Mesendoderm (in vitro differentiated cells): Measurements from ENCODE around the gene MPG.
"Not testable (repeated sequence)": the region's sequence is repeated elsewhere in the genome, so short reads cannot be mapped to it uniquely, and the experiment has no call there.

Experiments
- DNase-seq: peaks from one replicate; pipeline ENCODE4 v3.0.0; 2013
- H2AK5ac ChIP-seq: 2 replicates; pipeline ENCODE4 v1.6.1; 2013; ENCODE audit warnings: low read length, inconsistent platforms
- H2BK120ac ChIP-seq: 2 replicates; pipeline ENCODE4 v1.6.1; 2013; ENCODE audit warnings: low read depth, mild to moderate bottlenecking, low read length, moderate library complexity, mixed read lengths
- H2BK15ac ChIP-seq: replicated peaks from 2 replicates; pipeline ENCODE4 v1.6.1; 2013; ENCODE audit warnings: low read depth, mild to moderate bottlenecking, moderate library complexity
- H2BK5ac ChIP-seq: 2 replicates; pipeline ENCODE4 v1.6.1; 2013; ENCODE audit warnings: low read length, inconsistent platforms
- H3K18ac ChIP-seq: 2 replicates; pipeline ENCODE4 v1.6.1; 2013; ENCODE audit warnings: mild to moderate bottlenecking, low read length, mixed read lengths
- H3K23ac ChIP-seq: one replicate; pipeline ENCODE4 v1.6.1; 2013; ENCODE audit warnings: low read length
- H3K27ac ChIP-seq: 2 replicates; pipeline ENCODE4 v1.5.1; 2013; ENCODE audit warnings: low read depth, mild to moderate bottlenecking, inconsistent platforms, low read length, moderate library complexity
- H3K27me3 ChIP-seq: 2 replicates; pipeline ENCODE4 v1.6.1; 2013; ENCODE audit warnings: low read length, control low read depth, mild to moderate bottlenecking, inconsistent platforms; ENCODE audit not compliant: insufficient read depth, poor library complexity
- H3K36me3 ChIP-seq: 2 replicates; pipeline ENCODE4 v1.6.1; 2013; ENCODE audit warnings: low read length, inconsistent platforms; ENCODE audit not compliant: control insufficient read depth, insufficient read depth
- H3K4ac ChIP-seq: one replicate; pipeline ENCODE4 v1.6.1; 2013; ENCODE audit warnings: low read depth, mild to moderate bottlenecking, low read length, moderate library complexity
- H3K4me1 ChIP-seq: 2 replicates; pipeline ENCODE4 v1.6.1; 2013; ENCODE audit warnings: low read depth, low read length, inconsistent platforms; ENCODE audit not compliant: control insufficient read depth
- H3K4me2 ChIP-seq: 2 replicates; pipeline ENCODE4 v1.6.1; 2013; ENCODE audit warnings: low read length
- H3K4me3 ChIP-seq: 2 replicates; pipeline ENCODE4 v1.5.1; 2013; ENCODE audit warnings: mild to moderate bottlenecking, low read length
- H3K56ac ChIP-seq: one replicate; pipeline ENCODE4 v1.6.1; 2013; ENCODE audit warnings: low read length
- H3K79me1 ChIP-seq: 2 replicates; pipeline ENCODE4 v1.6.1; 2013; ENCODE audit warnings: low read length, inconsistent platforms
- H3K79me2 ChIP-seq: 2 replicates; pipeline ENCODE4 v1.6.1; 2013; ENCODE audit warnings: mild to moderate bottlenecking, low read length; ENCODE audit not compliant: control insufficient read depth, insufficient read depth
- H3K9ac ChIP-seq: 2 replicates; pipeline ENCODE4 v1.6.1; 2013; ENCODE audit warnings: low read length, inconsistent platforms
- H4K5ac ChIP-seq: one replicate; pipeline ENCODE4 v1.6.1; 2013; ENCODE audit warnings: low read length
- H4K8ac ChIP-seq: one replicate; pipeline ENCODE4 v1.6.1; 2013; ENCODE audit warnings: low read depth, mild to moderate bottlenecking, control low read depth, low read length, moderate library complexity
- WGBS: extraction: QIAGEN DNeasy Blood & Tissue Kit; methylation state at CpG from one replicate; pipeline ENCODE4 v1.1.7; 2013; ENCODE audit warnings: low lambda C conversion rate, missing lambda C conversion rate; ENCODE audit not compliant: insufficient coverage; ENCODE audit errors: extremely low coverage; 5-methylcytosine and 5-hydroxymethylcytosine counted together

The MPG gene

DNA sequence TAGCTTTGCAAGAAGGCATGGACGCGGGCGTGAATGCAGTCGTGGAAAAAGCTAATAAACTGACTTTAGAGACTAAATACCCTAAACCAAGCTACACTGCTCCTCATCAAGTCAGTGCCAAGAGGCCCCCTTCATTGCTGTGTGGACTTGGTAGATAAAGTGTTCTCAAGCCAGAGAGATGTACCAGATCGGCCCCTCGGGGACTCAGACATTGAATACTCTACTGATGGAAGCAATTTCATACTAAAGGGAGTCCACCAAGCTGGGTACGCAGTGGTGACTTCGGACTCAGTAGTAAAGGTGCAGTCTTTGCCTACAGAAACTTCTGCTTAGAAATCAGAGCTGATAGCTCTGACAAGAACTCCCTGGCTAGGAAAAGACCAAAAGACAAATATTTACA lies 33.4 kb upstream of the MPG start:
- H3K27ac ChIP-seq, result no peak overlapping the region
- no peak overlapping the region for H2AK5ac ChIP-seq
- H4K8ac ChIP-seq, result no peak overlapping the region
- no peak overlapping the region for H3K56ac ChIP-seq
- H3K36me3 ChIP-seq, result peaks cover 15% of the 10 kb centered on the region
- H3K23ac ChIP-seq, result no peak overlapping the region
- no peak overlapping the region for H3K4ac ChIP-seq
- H3K4me1 ChIP-seq, result no peaks in the 10 kb centered on the region
- H3K27me3 ChIP-seq, result no peaks in the 10 kb centered on the region
- peaks cover 6% of the 10 kb centered on the region for H3K79me1 ChIP-seq
- no peak overlapping the region for H3K18ac ChIP-seq
- DNase-seq, result no peak
- no peak overlapping the region for H2BK120ac ChIP-seq
- H3K9ac ChIP-seq, result no peak overlapping the region
- H4K5ac ChIP-seq, result no peak overlapping the region
- H3K4me3 ChIP-seq, result no peak overlapping the region
- no peak overlapping the region for H2BK5ac ChIP-seq
- H3K4me2 ChIP-seq, result no peak overlapping the region
- no peak overlapping the region for H2BK15ac ChIP-seq
- WGBS, result no CpG with 5 or more reads among the region's 8 CpGs
- H3K79me2 ChIP-seq, result no peaks in the 10 kb centered on the region

DNA sequence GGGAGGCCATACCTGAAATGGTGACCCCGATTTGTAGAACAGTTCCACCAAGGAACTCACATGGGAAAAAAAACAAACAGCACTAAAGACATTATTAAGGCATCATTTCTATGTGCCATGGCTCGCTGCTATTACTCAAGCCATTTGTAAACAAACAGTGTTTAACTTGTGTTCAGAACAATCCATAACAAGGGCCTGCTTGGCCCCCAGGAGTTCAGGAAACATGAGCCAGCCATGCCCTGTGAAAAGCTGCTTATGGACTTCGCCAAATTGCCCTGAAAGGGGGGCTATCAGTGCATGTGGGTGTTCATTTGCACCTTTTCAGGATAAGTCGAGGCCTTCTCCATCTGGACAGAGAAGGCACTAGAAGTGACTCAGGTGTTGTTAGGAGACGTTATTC lies 32.6 kb upstream of the MPG start:
- no peaks in the 10 kb centered on the region for H3K27me3 ChIP-seq
- no peak overlapping the region for H2AK5ac ChIP-seq

GRCh38 chr16:46510-46909 lies 31.5 kb upstream of the MPG start:
- not testable (repeated sequence) for H3K23ac ChIP-seq, H3K4me2 ChIP-seq, H4K8ac ChIP-seq, H3K18ac ChIP-seq, H3K56ac ChIP-seq, H3K4me1 ChIP-seq, H3K79me2 ChIP-seq, H2BK15ac ChIP-seq, H4K5ac ChIP-seq, H3K4me3 ChIP-seq, H3K27ac ChIP-seq, H2AK5ac ChIP-seq, H3K4ac ChIP-seq, H3K27me3 ChIP-seq, H3K9ac ChIP-seq, H2BK5ac ChIP-seq, H2BK120ac ChIP-seq, H3K79me1 ChIP-seq, DNase-seq
- WGBS, result no CpG with 5 or more reads among the region's 7 CpGs
- peaks cover 17% of the 10 kb centered on the region for H3K36me3 ChIP-seq

More for the DNA sequence above, 32.6 kb upstream of the MPG start:
- Histone ChIP-seq H3K18ac (no peak overlapping the region), H3K36me3 (peaks cover 15% of the 10 kb centered on the region), H2BK5ac (no peak overlapping the region), H3K27ac (no peak overlapping the region), H3K9ac (no peak overlapping the region), H3K79me1 (peaks cover 6% of the 10 kb centered on the region), H3K4me1 (no peaks in the 10 kb centered on the region), H3K56ac (no peak overlapping the region), H3K4me2 (no peak overlapping the region), H3K79me2 (no peaks in the 10 kb centered on the region), H3K23ac (no peak overlapping the region), H4K5ac (no peak overlapping the region), H2BK120ac (no peak overlapping the region), H4K8ac (no peak overlapping the region), H2BK15ac (no peak overlapping the region), H3K4ac (no peak overlapping the region), H3K4me3 (no peak overlapping the region)
- no CpG with 5 or more reads among the region's 5 CpGs for WGBS
- DNase-seq, result no peak

GRCh38 chr16:47234-47633 lies 30.8 kb upstream of the MPG start:
- Histone ChIP-seq H3K36me3 (peaks cover 17% of the 10 kb centered on the region), H4K8ac (no peak overlapping the region), H3K23ac (no peak overlapping the region), H3K4me2 (no peak overlapping the region), H3K79me1 (peaks cover 8% of the 10 kb centered on the region), H3K27me3 (no peaks in the 10 kb centered on the region), H2BK5ac (no peak overlapping the region), H3K9ac (no peak overlapping the region), H3K79me2 (peaks cover 11% of the 10 kb centered on the region), H2BK15ac (no peak overlapping the region), H3K56ac (no peak overlapping the region), H2BK120ac (no peak overlapping the region), H3K4ac (no peak overlapping the region), H3K18ac (no peak overlapping the region), H3K4me3 (no peak overlapping the region), H4K5ac (no peak overlapping the region), H3K4me1 (peaks cover 2% of the 10 kb centered on the region), H3K27ac (no peak overlapping the region), H2AK5ac (no peak overlapping the region)
- no peak for DNase-seq
- WGBS, result no CpG with 5 or more reads among the region's 7 CpGs

DNA sequence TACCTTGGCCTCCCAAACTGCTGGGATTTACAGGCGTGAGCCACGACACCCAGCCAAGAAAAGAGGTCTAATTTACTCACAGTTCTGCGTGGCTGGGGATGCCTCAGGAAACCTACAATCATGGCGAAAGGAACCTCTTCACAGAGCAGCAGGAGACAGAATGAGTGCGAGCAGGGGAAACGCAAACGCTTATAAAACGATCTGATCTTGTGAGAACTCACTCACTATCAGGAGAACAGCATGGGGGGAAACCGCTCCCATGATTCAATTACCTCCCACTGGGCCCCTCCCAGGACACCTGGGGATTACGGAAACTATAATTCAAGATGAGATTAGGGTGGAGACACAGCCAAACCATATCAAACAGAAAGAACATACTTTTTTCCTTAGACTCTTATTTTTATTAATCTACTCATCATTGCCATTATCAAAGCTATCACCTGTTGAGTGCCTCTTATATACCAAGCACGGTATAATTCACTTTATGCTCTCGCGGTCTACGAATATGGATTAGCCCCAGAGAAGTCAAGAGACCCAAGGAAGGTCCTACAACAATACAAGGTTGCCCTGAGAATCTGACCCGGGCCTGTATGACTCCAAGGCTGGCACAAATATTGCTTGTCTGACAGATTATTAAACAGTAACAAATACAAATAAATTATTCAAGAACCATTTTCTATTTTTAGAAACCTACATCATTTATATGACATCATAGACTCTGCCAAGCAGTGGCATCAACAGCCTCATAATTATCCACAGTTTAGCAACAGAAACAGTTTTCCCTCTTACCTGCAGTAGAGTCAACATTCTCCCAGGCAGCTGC lies 27.0 kb upstream of the MPG start:
- no CpG with 5 or more reads among the region's 15 CpGs for WGBS
- peaks cover 7% of the 10 kb centered on the region for H3K79me1 ChIP-seq
- DNase-seq, result no peak
- H3K36me3 ChIP-seq, result peaks cover 10% of the 10 kb centered on the region
- no peak overlapping the region for H4K8ac ChIP-seq
- no peak overlapping the region for H2AK5ac ChIP-seq
- no peak overlapping the region for H3K56ac ChIP-seq
- peaks cover 2% of the 10 kb centered on the region for H3K4me1 ChIP-seq
- H2BK15ac ChIP-seq, result no peak overlapping the region
- H3K18ac ChIP-seq, result no peak overlapping the region
- no peak overlapping the region for H2BK5ac ChIP-seq
- no peak overlapping the region for H3K23ac ChIP-seq
- H3K79me2 ChIP-seq, result peaks cover 16% of the 10 kb centered on the region
- H3K9ac ChIP-seq, result no peak overlapping the region
- no peak overlapping the region for H3K27ac ChIP-seq
- no peak overlapping the region for H3K4me3 ChIP-seq
- H3K4ac ChIP-seq, result no peak overlapping the region
- H4K5ac ChIP-seq, result no peak overlapping the region
- no peaks in the 10 kb centered on the region for H3K27me3 ChIP-seq
- H2BK120ac ChIP-seq, result no peak overlapping the region
- no peak overlapping the region for H3K4me2 ChIP-seq
